A673 (cell line): ENCODE results near the gene BCAT1.

Source experiments
- CTCF ChIP-seq: fragments of 300-800, 200-600 bp; sonication (generic); conservative IDR thresholded peaks from 2 replicates; pipeline ENCODE4 v1.5.1; 2017; ENCODE audit warnings: low read depth, mild to moderate bottlenecking, antibody characterized with exemption, low read length, moderate library complexity, mixed read lengths
- EZH2 ChIP-seq: fragments of 200-600 bp; sonication (generic); IDR thresholded peaks from 2 replicates; pipeline ENCODE4 v1.6.1; 2017; ENCODE audit warnings: borderline replicate concordance, low read depth, mild to moderate bottlenecking, mixed read lengths, antibody characterized with exemption, low read length; ENCODE audit not compliant: poor library complexity, severe bottlenecking

- peak; percentile 38; the same call in 1 of the 2 replicates for TF ChIP-seq CTCF
- no peak for TF ChIP-seq EZH2
These were observed at the start of gene BCAT1 for GRCh38 chr12:24948757-24949722.
